HFF-Myc (cell line): ENCODE measurements around the gene FGF8.

ENCODE experiments used
- DNase-seq: peaks from one replicate; pipeline ENCODE4 v3.0.0-alpha.2; 2011; ENCODE audit warnings: low read depth; ENCODE audit errors: extremely low read depth
- H3K4me3 ChIP-seq: replicated peaks from 2 replicates; pipeline ENCODE4 v1.5.1; 2011; ENCODE audit warnings: low read depth, mild to moderate bottlenecking, control low read depth, low read length
- TF ChIP-seq, protein P1 (sequence below): IDR thresholded peaks from 2 replicates; pipeline ENCODE4 v1.5.1; 2012; ENCODE audit warnings: mild to moderate bottlenecking, low read depth, low read length, control low read depth; ENCODE audit errors: missing control alignments

Gene FGF8

DNA sequence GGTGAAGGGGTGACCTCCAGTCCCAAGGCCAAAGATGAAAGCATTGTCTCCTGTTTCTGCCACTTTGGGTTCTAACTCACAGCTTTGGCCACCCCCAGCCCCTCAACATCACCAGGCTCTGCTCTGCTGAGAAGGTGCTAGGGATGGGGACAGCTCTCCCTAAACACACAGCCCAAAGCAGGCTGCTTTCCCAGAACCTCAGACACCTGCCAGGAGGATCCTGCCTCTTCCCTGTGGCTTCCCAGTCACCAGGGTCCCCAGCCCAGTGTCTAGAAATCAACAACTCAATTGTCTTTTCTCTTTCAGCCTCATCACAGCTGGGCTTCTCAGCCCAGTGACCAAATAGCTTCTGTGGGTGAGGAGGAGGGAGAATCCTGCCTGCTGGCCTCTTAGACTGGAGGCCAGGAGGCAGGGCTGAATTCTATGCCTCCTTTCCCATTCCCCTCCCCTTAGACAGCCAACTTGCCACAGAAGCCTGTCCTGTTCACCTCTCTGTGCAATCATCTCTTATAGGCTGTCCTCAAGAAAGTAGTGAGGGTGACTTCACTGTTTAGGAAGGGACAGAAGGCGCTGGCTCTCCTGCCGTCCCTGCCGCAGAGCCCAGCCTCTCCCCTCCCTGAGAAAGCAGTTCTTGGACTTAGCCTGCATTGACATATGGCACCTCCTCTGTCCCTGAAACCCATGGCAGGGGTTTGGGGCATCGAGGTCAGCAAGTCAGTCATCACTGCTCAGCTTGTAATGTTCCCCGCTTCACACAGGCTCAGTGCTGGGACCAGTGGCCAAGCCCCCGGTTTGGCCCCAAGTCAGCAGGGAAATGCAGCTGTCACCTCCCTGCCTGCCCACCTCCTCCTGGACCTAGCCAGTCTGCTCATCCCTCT is 3.7 kb downstream of the FGF8 start:
- TF ChIP-seq, protein P1, sequence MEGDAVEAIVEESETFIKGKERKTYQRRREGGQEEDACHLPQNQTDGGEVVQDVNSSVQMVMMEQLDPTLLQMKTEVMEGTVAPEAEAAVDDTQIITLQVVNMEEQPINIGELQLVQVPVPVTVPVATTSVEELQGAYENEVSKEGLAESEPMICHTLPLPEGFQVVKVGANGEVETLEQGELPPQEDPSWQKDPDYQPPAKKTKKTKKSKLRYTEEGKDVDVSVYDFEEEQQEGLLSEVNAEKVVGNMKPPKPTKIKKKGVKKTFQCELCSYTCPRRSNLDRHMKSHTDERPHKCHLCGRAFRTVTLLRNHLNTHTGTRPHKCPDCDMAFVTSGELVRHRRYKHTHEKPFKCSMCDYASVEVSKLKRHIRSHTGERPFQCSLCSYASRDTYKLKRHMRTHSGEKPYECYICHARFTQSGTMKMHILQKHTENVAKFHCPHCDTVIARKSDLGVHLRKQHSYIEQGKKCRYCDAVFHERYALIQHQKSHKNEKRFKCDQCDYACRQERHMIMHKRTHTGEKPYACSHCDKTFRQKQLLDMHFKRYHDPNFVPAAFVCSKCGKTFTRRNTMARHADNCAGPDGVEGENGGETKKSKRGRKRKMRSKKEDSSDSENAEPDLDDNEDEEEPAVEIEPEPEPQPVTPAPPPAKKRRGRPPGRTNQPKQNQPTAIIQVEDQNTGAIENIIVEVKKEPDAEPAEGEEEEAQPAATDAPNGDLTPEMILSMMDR = no peak
- H3K4me3 ChIP-seq = no peak overlapping the region
- DNase-seq = no peak

GRCh38 chr10:101771380-101771779 is 4.5 kb downstream of the FGF8 start:
- TF ChIP-seq, protein P1 = no peak
- DNase-seq = no peak
- H3K4me3 ChIP-seq = no peak overlapping the region

DNA sequence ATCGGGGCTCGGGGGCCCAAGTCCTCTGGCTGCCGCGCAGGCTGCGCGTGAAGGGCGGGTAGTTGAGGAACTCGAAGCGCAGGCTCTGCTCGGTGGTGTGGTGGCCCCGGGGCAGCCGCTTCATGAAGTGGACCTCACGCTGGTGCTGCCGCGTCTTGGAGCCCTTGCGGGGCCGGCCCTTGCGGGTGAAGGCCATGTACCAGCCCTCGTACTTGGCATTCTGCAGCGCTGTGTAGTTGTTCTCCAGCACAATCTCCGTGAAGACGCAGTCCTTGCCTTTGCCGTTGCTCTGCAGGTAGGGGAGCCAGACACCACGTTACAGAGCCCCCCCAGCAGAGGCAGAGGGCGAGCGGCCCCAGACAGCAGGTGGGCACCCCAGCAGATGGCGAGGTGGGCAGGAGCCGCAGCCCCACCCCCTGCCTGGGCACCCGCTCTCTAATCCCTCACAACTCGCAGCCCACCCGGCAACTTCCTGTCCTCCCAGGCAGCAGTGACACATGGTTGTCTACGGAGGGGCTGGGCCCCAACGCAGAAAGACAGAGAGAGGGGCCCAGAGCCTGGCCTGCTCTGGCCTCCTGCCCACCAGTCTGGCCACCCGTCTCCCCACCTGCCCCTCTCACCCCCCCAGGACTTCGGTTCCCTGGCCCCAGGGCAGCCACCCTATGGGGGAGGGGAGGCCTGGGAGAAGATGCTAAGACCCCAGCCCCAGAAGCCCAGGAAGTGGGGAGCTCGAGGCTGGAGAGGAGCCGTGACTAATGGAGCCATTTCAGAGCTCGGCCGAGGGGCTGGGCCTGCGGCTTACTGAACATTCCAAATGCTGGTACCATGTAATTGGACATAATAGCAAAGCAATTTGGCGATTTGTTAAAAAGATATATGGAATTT is 5.3 kb downstream of the FGF8 start:
- H3K4me3 ChIP-seq = no peak overlapping the region
- TF ChIP-seq, protein P1 = no peak
- no peak for DNase-seq

DNA sequence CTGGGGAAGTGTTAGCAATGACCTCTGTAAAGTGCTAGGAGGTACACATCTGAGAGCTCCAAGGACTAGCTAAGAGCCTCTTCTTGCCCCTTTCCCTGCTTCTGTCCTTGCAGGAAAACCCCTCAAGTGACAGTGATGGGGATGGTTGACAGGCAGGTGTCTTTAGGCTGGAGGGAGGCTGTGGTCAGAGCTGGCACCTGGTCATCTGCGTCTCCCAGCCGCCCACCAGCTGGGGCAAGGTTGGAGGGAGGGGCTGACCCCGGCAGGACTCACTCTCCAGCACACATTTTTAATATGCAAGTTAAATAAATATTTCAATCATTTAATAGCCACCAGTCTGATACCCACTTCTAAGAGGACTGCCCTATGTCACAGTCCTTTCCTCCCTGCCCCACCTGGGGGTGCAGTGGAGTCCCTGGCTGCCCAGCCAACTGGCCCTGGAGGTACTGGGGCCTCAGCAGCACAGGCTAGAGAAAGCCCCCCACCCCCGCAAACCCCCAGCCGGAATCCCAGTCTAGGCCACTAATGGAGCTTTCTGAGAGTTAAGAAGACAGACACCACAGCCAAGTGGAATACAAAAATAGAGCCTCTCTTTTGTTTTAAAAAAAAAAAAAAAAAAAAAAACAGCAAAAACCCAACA is 6.3 kb downstream of the FGF8 start:
- H3K4me3 ChIP-seq = no peak overlapping the region
- TF ChIP-seq, protein P1 = no peak

DNA sequence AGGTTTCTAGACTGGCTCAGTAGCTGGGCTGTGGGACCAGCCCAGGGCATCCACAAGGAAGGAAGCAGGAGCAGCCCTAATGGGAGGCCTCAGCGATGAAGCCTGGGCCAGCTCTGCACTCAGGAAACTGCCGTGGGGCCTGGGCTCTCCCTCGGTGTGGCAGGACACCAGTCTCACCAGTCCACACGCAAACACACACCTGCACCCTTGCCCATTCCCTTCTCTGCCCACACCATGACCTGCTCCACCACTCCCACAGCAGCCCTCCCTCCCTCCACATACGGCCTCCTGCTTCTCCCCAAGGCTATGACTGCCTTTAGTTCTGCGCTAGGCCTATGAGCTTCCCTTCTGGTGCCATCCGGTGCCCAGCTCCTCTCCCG is 7.1 kb downstream of the FGF8 start:
- no peak for DNase-seq
- no peak overlapping the region for H3K4me3 ChIP-seq
- TF ChIP-seq, protein P1 = no peak

More for the DNA sequence above, 6.3 kb downstream of the FGF8 start:
- no peak for DNase-seq

- TF ChIP-seq, protein P1 = no peak
- no peak overlapping the region for H3K4me3 ChIP-seq
- DNase-seq = no peak
Observed at GRCh38 chr10:101767966-101768790, 7.7 kb downstream of the FGF8 start.
